H1 (cell line): ENCODE data around the gene ADD3. TPM values are rescaled to one million over a fixed set of nuclear protein-coding genes. Genes with fewer than 3 reads are reported as not detected.

Experiments used
- BRCA1 ChIP-seq: IDR thresholded peaks from 2 replicates; pipeline ENCODE4 v1.6.1; 2012; ENCODE audit warnings: low read depth, low read length, improper control_type of control experiment
- E2F6 ChIP-seq: IDR thresholded peaks from 2 replicates; pipeline ENCODE4 v1.6.1; 2012; ENCODE audit warnings: inconsistent platforms
- HDAC2 ChIP-seq, 2 experiments: fragments of 300-600 bp in 1 of 2; sonication (generic) in 1 of 2; IDR thresholded peaks; 2 replicates each; pipeline ENCODE4 v1.6.1; 2011 to 2012; ENCODE audit warnings: low read depth in 2 of 2, low read length in 2 of 2, mild to moderate bottlenecking in 2 of 2, moderate library complexity in 2 of 2, borderline replicate concordance in 1 of 2, inconsistent platforms in 1 of 2
- NANOG ChIP-seq: IDR thresholded peaks from 2 replicates; pipeline ENCODE4 v1.6.1; 2011; ENCODE audit warnings: low read length, low read depth, mild to moderate bottlenecking, inconsistent platforms; ENCODE audit not compliant: insufficient read depth, poor library complexity, severe bottlenecking
- RAD21 ChIP-seq, 2 experiments: IDR thresholded peaks in 1 of 2; conservative IDR thresholded peaks in 1 of 2; 2 replicates each; pipeline ENCODE4 v1.6.1; 2011; ENCODE audit warnings: low read depth in 2 of 2, low read length in 2 of 2, improper control_type of control experiment in 1 of 2, inconsistent platforms in 1 of 2, mild to moderate bottlenecking in 1 of 2, moderate library complexity in 1 of 2
- RXRA ChIP-seq: IDR thresholded peaks from 2 replicates; pipeline ENCODE4 v1.6.1; 2011; ENCODE audit warnings: low read depth, mild to moderate bottlenecking, low read length, moderate library complexity; ENCODE audit not compliant: insufficient read depth
- SP2 ChIP-seq: IDR thresholded peaks from 2 replicates; pipeline ENCODE4 v1.6.1; 2012; ENCODE audit warnings: mild to moderate bottlenecking, low read length, inconsistent platforms
- TAF1 ChIP-seq: IDR thresholded peaks from 2 replicates; pipeline ENCODE4 v1.6.1; 2011; ENCODE audit warnings: mild to moderate bottlenecking, low read depth, low read length
- USF2 ChIP-seq: IDR thresholded peaks from 2 replicates; pipeline ENCODE4 v1.6.1; 2011; ENCODE audit warnings: low read length, improper control_type of control experiment
- polyA plus RNA-seq, 7 experiments: library from polyadenylated mRNA; depleted of rRNA in 3 of 7; stranded (reverse) in 5 of 7; unstranded in 2 of 7; fragments of >200 nt in 5 of 7; fragments of 200-250 nt in 2 of 7; gene quantifications; 1 replicate in 5 of 7; 2 replicates in 1 of 7; 4 replicates in 1 of 7; pipeline versions ENCODE4 v1.2.1 to v1.2.3, GENCODE V29; 2011 to 2013; ENCODE audit warnings: missing spikeins in 2 of 7, mixed read lengths in 2 of 7
- total RNA-seq: library from RNA; stranded (reverse); fragmentation: NEBNext Ultra II Directional; extraction: Animal tissue kit (Norgen Biotek cat#: 25700); gene quantifications from 2 replicates; pipeline ENCODE4 v1.2.1, GENCODE V29; 2021

The ADD3 gene
- total and polyA plus RNA-seq, 2 of the 8 experiments (the other 6 are each of a cell fraction or from before 2014, with no cell fraction given), result 44.7 to 85.6 TPM

GRCh38 chr10:110006358-110007160 lies 1.2 kb upstream of the ADD3 start (continued):
- no peak for TF ChIP-seq RAD21 (IDR thresholded peaks at IDR 0.05 in 1 of 2, conservative IDR thresholded peaks at IDR 0.05 in 1 of 2; ENCODE audit: low read depth in 2 of 2, low read length in 2 of 2)
- no peak for TF ChIP-seq BRCA1
- no peak for TF ChIP-seq RXRA
- TF ChIP-seq NANOG, result no peak
- TF ChIP-seq USF2, result no peak
- TF ChIP-seq TAF1, result no peak
- no peak for TF ChIP-seq E2F6
- TF ChIP-seq SP2, result no peak
- TF ChIP-seq HDAC2 (IDR thresholded peaks at IDR 0.05; ENCODE audit: borderline replicate concordance in 1 of 2, low read depth in 2 of 2, low read length in 2 of 2), result no peak
